ENCODE data around the gene TMIGD3.

TMIGD3 gene

DNA sequence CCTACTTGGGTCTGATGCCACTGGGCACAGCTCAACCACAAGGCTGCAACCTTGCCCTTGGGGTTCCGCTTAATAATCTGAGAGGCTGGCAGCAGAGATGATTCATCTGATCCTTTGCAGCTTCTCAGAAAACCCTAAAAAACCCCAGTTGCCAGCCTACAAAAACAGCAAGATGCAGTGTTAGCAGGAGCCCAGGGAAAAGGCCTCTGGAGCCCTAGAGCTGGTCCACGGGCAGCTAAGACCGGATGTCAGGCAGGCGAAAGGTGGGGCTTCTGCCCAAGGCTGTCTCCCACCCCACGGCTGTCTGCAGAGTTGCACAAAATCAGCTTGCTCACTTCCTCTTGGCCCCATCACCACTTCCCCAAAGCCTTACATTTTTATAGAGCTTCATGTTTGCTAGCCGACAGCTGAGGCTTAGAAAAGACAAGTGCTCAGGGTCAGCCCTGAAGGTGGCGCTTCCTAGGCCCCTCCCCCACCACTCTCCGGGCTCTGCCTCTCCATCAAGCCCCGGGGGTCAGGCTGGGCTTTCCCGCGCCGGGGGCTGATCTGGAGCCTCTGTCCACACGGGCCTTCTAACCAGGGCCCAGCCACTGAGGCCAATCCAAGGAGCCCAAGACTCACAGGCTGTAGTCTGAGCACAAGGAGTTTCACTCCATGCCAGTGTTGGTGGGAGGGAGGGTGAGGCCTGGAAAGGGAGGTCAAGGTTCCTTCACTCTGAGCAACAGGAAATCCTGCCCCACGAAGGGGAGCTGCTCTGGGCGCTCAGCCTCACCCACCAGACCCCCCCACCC lies 4.2 kb upstream of the TMIGD3 start:
- DNase-seq: peak; percentile 82

- DNase-seq: no peak
These were observed 3.1 kb upstream of the TMIGD3 start for GRCh38 chr1:111506561-111506960.

- DNase-seq: no peak
These were observed 2.2 kb upstream of the TMIGD3 start for GRCh38 chr1:111505641-111506119.

DNA sequence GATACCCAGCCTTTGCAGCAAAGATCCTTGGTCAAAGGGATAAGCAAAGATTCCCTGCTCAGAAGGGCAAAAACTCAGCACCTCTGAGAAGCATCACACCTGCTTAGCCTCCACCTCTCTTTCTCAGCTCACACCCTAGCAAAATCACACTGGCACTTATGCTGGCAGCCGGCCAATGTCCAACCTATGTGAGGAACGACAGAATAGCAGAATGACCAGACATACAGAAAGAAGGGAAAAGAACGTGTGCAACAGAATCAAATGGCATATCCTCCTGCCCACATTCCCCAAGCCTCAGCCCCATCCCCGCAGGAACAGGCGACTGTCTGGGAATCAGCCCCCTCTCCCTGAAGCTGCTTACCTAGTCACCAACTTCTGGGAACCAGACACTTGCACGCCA lies 664 bp upstream of the TMIGD3 start:
- no peak for DNase-seq

DNA sequence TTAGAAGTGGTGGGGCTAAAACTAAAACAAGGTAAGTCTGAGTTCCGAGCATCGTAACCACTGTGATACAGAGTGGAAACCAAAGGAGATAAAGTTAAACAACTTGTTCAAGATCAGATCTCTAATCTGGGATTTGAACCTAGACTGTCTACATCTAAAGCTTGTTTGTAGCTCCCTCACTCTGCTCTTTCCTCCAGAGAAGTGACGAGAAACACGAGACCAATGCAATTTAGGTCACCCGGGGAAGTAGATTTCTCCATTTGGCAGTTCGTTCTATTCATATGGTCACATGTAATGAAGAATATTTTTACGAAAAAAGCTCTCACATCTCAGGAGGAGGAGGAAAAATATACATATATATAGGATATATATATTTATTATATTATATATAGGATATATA lies 1.8 kb downstream of the TMIGD3 start:
- DNase-seq: no peak

- no peak for DNase-seq
These were observed 4.2 kb downstream of the TMIGD3 start for GRCh38 chr1:111499026-111499785.

DNA sequence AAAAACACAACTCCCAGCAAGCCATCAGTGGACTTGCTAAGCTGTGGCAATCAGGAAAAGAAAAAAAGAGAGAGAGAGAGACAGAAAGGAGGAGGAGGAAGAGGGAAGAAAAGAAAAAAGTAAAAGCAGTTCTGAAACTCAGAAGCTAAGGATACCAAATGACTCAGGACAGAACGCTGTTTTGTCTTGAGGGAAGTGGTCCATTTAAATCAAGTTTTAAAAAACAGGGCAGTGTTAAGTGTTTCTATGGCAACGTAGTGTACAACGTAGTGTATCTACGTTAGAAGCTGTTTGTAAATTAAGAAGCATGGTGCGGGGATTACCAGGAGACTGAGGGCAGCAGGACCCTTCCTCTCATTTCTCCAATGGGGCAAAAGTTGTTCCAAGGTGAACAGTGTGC lies 5.8 kb downstream of the TMIGD3 start:
- DNase-seq: no peak

DNA sequence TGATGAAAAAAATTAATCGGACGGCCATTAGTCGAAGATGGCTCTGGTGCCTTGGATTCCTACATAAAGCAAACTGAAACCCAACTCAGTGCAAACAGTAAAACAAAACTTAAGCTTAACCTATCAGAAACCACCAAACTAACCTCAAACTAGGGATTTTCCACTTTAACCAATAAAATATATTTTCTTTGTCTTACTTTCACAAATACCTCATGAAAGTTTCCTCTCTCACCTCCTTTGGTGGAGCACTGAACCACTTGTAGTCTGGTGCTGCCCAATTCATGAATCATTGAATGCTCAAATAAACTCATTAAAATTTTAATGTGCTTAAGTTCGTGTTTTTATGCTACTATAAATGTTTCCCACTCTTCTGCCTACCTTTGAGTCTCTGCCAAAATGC lies 7.0 kb downstream of the TMIGD3 start:
- DNase-seq: no peak

DNA sequence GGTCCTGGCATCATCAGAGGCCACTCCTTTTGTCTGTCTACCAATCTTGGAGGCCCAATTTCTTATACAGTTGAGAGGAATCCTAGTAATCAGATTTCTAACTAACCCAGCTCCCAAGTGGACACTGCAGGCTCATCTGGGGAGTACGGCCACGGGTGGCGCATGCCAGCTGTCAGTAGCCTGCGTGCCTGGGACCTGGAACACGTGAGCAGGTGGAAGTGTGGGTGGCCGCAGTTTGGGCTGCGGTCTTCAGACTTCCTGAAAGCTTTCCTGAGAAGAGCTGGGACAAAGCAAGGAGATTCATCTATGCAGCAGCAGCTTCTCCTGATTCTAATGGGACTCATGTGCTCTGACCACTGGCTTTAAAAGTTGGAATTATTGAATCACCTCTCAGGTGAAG lies 12.4 kb downstream of the TMIGD3 start:
- no peak for DNase-seq

- no peak for DNase-seq
These were observed 13.2 kb downstream of the TMIGD3 start for GRCh38 chr1:111490220-111490619.

GRCh38 chr1:111489604-111490003 lies 13.8 kb downstream of the TMIGD3 start:
- DNase-seq: no peak

DNA sequence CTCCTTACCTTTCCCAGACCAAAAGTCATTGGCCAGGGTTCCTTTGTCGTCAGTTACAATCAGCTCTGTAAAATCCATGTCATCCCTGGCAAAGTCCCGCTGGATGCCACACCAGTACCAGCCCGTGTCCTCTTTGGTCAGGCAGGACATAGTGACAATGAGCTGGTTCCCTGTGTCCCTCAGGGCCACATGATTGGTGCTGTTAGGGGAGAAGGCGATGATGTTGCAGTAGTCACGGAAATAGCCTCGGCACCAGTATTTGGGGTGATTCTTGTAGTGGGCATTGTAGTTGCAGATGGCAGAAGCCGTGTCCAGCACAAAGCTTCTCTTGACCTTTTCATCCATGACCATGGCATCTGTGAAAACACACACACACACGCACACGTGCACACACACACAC lies 14.8 kb downstream of the TMIGD3 start:
- DNase-seq: no peak

- no peak for DNase-seq
These were observed 16.3 kb downstream of the TMIGD3 start for GRCh38 chr1:111487133-111487532.

DNA sequence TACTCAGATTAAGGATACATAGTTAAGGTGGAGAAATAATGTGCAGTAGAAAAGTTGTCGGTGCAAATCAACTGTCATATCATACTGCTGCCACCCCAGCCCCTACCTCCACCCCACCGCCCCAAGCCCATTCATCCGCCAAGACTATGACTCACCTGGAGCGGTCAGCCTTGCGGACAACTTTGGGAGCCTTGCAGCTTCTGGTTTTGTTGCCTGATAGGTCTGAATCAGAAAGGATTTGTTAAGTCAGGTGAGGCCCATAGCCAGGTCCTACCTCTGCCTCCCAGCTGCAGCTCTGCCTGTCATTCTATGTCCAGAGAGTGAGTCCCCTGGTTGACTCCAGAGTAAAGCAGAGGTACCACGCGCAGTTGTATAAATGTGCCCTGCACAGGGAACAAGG lies 17.0 kb downstream of the TMIGD3 start:
- DNase-seq: no peak

DNA sequence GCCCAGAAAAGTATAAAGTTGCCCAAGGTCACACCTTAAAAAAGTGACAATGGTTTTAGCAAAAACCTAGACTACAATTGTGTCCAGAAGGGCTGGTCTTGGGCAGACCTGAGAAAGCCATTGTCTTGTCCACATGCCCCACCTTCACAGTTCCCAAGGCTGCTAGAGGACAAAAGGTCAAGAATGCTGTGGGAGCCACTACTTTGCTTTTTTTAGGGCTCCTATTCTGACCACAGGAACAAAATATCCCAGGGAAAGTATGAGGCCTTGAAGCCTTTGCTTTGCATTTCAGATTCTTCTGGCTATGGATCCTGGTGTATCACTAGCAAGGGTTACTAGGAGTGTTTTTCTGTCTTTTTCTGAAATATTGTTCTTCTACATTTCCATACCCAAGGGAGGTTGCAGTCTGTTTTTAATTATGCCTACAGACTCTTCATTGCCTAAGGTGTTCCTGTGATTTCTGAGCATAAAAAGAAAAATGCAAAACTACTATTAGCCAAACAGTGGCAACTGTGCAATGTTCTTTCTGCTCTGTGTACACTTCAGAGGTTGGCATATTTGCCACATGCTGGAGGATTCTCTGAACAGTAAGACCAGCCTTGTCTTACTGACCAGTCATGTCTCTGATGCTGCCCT lies 18.9 kb downstream of the TMIGD3 start:
- no peak for DNase-seq

DNA sequence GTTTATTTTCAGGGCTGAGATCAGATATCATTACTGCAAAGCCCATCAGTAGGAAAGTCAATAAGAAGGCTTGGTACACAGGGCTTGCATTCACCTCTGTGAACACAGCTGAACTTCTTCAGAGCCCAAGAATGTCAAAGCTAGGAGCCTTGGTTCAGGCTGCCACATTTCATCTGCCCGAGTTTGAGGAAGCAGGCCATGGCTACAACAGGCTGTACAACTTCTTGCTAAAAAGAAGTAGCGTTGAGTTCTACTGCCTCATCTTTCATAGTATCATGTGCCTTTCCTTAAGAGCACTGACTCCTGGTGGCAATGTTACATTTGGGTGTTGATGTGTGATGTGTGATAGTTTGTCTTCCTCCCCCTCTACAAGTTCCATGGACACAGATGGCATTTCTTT lies 19.6 kb downstream of the TMIGD3 start:
- DNase-seq: no peak

GRCh38 chr1:111483166-111483565 lies 20.3 kb downstream of the TMIGD3 start:
- DNase-seq: no peak

- peak; percentile 70 for DNase-seq
These were observed 21.8 kb downstream of the TMIGD3 start for GRCh38 chr1:111481387-111482221.

GRCh38 chr1:111480674-111481073 lies 22.8 kb downstream of the TMIGD3 start:
- DNase-seq: no peak

- DNase-seq: no peak
These were observed 26.6 kb downstream of the TMIGD3 start for GRCh38 chr1:111476761-111477309.

GRCh38 chr1:111476214-111476613 lies 27.2 kb downstream of the TMIGD3 start:
- DNase-seq: no peak

- DNase-seq: no peak
These were observed 27.7 kb downstream of the TMIGD3 start for GRCh38 chr1:111475701-111476100.

GRCh38 chr1:111474521-111474920 lies 28.9 kb downstream of the TMIGD3 start:
- no peak for DNase-seq

Data from activated CD8-positive, alpha-beta memory T cell treated with anti-CD3 and anti-CD28 coated beads, Interleukin-2, amount 50 U/mL, for 48 hours (primary cell).